Caco-2 (cell line): ENCODE data around the gene CDPF1. TPM values are rescaled to one million over a fixed set of nuclear protein-coding genes. Genes with fewer than 3 reads are reported as not detected.

Experiments
- BruUV-seq: library from RNA; stranded (reverse); fragments of 400-500 nt; replicated peaks from 2 replicates; lab custom pipeline; 2021; lab: Mats Ljungman, UMichigan
- CTCF ChIA-PET: fragments of 300-600 bp; sonication (Branson Sonifier 250); formaldehyde crosslinking; loops from one replicate; lab custom pipeline; 2022; ENCODE audit warnings: antibody characterized with exemption; lab: Charles Lee
- POLR2A ChIA-PET: fragments of 300-600 bp; sonication (Branson Sonifier 250); formaldehyde crosslinking; loops from one replicate; lab custom pipeline; 2022; ENCODE audit warnings: antibody characterized with exemption; lab: Charles Lee
- DNase-seq, 2 experiments: peaks; one replicate each; pipeline versions ENCODE4 v3.0.0 to v3.0.0-alpha.2; 2020 to 2022
- H3K27me3 ChIP-seq: replicated peaks from 2 replicates; pipeline ENCODE4 v1.6.0; 2011; ENCODE audit warnings: low read length; ENCODE audit not compliant: control insufficient read depth, insufficient read depth
- H3K36me3 ChIP-seq: 2 replicates; pipeline ENCODE4 v1.5.1; 2011; ENCODE audit warnings: low read length; ENCODE audit not compliant: control insufficient read depth, insufficient read depth
- H3K4me1 ChIP-seq: fragments of 250-450 bp; sonication (Bioruptor Pico); 2 replicates; pipeline ENCODE4 v1.5.1; 2020; ENCODE audit warnings: mild to moderate bottlenecking
- H3K4me3 ChIP-seq: 2 replicates; pipeline ENCODE4 v1.5.1; 2011; ENCODE audit warnings: low read depth, mild to moderate bottlenecking, control low read depth, low read length
- H3K9me3 ChIP-seq: fragments of 250-450 bp; sonication (Bioruptor Pico); 2 replicates; pipeline ENCODE4 v1.5.1; 2020; ENCODE audit warnings: mild to moderate bottlenecking, moderate library complexity
- H3K27ac Mint-ChIP-seq: one replicate; pipeline ENCODE4 v1.8.0; 2022; ENCODE audit warnings: mixed read lengths; ENCODE audit not compliant: unreplicated experiment
- H3K27me3 Mint-ChIP-seq: one replicate; pipeline ENCODE4 v1.8.0; 2022; ENCODE audit warnings: mixed read lengths; ENCODE audit not compliant: insufficient read depth, unreplicated experiment
- H3K36me3 Mint-ChIP-seq: one replicate; pipeline ENCODE4 v1.8.0; 2022; ENCODE audit warnings: mild to moderate bottlenecking, mixed read lengths; ENCODE audit not compliant: insufficient read depth, unreplicated experiment
- H3K4me1 Mint-ChIP-seq: one replicate; pipeline ENCODE4 v1.8.0; 2022; ENCODE audit warnings: low read depth, mixed read lengths; ENCODE audit not compliant: unreplicated experiment
- H3K4me3 Mint-ChIP-seq: one replicate; pipeline ENCODE4 v1.8.0; 2022; ENCODE audit warnings: mild to moderate bottlenecking, moderate library complexity, mixed read lengths; ENCODE audit not compliant: unreplicated experiment
- H3K9me3 Mint-ChIP-seq: one replicate; pipeline ENCODE4 v1.8.0; 2022; ENCODE audit warnings: mixed read lengths; ENCODE audit not compliant: unreplicated experiment
- CTCF ChIP-seq, 2 experiments: fragments of 200-600 bp in 1 of 2; IDR thresholded peaks; 1 replicate in 1 of 2; 2 replicates in 1 of 2; pipeline versions ENCODE4 v1.5.1 to v1.8.0; 2011 to 2022; ENCODE audit warnings: antibody characterized with exemption in 1 of 2, control low read depth in 1 of 2, inconsistent platforms in 1 of 2, low read depth in 1 of 2, low read length in 1 of 2, mild to moderate bottlenecking in 1 of 2, moderate library complexity in 1 of 2; ENCODE audit not compliant: insufficient read depth in 1 of 2, severe bottlenecking in 1 of 2, unreplicated experiment in 1 of 2
- intact Hi-C: fragments of 100-400 bp; cut with micrococcal nuclease; formaldehyde crosslinking; loops from one replicate; pipeline ENCODE4 v1.10.0; 2022; ENCODE audit not compliant: unreplicated experiment
- total RNA-seq: library from RNA; stranded (reverse); gene quantifications from 2 replicates; pipeline ENCODE4 v1.2.3, GENCODE V29; 2022

Gene CDPF1
- total RNA-seq, 1 experiment from 2014 or later: 7.2 TPM

GRCh38 chr22:46260038-46260437, 9.9 kb upstream of the CDPF1 start:
- no peak overlapping the region for H3K4me3 Mint-ChIP-seq
- H3K27me3 Mint-ChIP-seq: peaks cover 4% of the 10 kb centered on the region
- Histone ChIP-seq H3K27me3 (no peaks in the 10 kb centered on the region), H3K4me3 (no peak overlapping the region), H3K9me3 (peaks cover 6% of the 10 kb centered on the region), H3K36me3 (no peaks in the 10 kb centered on the region), H3K4me1 (peaks cover 10% of the 10 kb centered on the region)
- CTCF ChIA-PET: no interaction called here
- H3K27ac Mint-ChIP-seq: no peak overlapping the region
- BruUV-seq: no TSS peak
- peaks cover 6% of the 10 kb centered on the region for H3K4me1 Mint-ChIP-seq
- no peak for DNase-seq
- H3K36me3 Mint-ChIP-seq: no peaks in the 10 kb centered on the region
- intact Hi-C loops: no loop called here
- no peak for TF ChIP-seq CTCF (IDR thresholded peaks at IDR 0.05; ENCODE audit: insufficient read depth in 1 of 2, low read depth in 1 of 2, low read length in 1 of 2, severe bottlenecking in 1 of 2, unreplicated experiment in 1 of 2)
- no peaks in the 10 kb centered on the region for H3K9me3 Mint-ChIP-seq
- POLR2A ChIA-PET: no interaction called here

- peaks cover 5% of the 10 kb centered on the region for H3K4me1 ChIP-seq
- TF ChIP-seq CTCF (IDR thresholded peaks at IDR 0.05; ENCODE audit: insufficient read depth in 1 of 2, low read depth in 1 of 2, low read length in 1 of 2, severe bottlenecking in 1 of 2, unreplicated experiment in 1 of 2): no peak
Observed at GRCh38 chr22:46259374-46259773, 9.3 kb upstream of the CDPF1 start.

GRCh38 chr22:46256358-46256958, 6.4 kb upstream of the CDPF1 start:
- H3K4me1 Mint-ChIP-seq: peaks cover 10% of the 10 kb centered on the region
- H3K27me3 Mint-ChIP-seq: peaks cover 4% of the 10 kb centered on the region
- no peak for TF ChIP-seq CTCF (IDR thresholded peaks at IDR 0.05; ENCODE audit: insufficient read depth in 1 of 2, low read depth in 1 of 2, low read length in 1 of 2, severe bottlenecking in 1 of 2, unreplicated experiment in 1 of 2)
- Histone ChIP-seq H3K4me1 (peaks cover 4% of the 10 kb centered on the region), H3K27me3 (no peaks in the 10 kb centered on the region), H3K9me3 (no peaks in the 10 kb centered on the region), H3K36me3 (no peaks in the 10 kb centered on the region), H3K4me3 (no peak overlapping the region)
- no peak overlapping the region for H3K27ac Mint-ChIP-seq
- CTCF ChIA-PET: no interaction called here
- DNase-seq: no peak
- intact Hi-C loops: no loop called here
- H3K4me3 Mint-ChIP-seq: no peak overlapping the region
- H3K9me3 Mint-ChIP-seq: no peaks in the 10 kb centered on the region
- POLR2A ChIA-PET: no interaction called here
- BruUV-seq: no TSS peak
- H3K36me3 Mint-ChIP-seq: no peaks in the 10 kb centered on the region

More at GRCh38 chr22:46259374-46259773, 9.3 kb upstream of the CDPF1 start:
- Mint-ChIP-seq H3K27me3 (peaks cover 4% of the 10 kb centered on the region), H3K36me3 (no peaks in the 10 kb centered on the region), H3K27ac (no peak overlapping the region), H3K4me1 (peaks cover 6% of the 10 kb centered on the region), H3K9me3 (no peaks in the 10 kb centered on the region), H3K4me3 (no peak overlapping the region)
- no peaks in the 10 kb centered on the region for H3K9me3 ChIP-seq
- H3K4me3 ChIP-seq: no peak overlapping the region
- no peak for DNase-seq
- no peaks in the 10 kb centered on the region for H3K27me3 ChIP-seq
- intact Hi-C loops: no loop called here
- ChIA-PET POLR2A (no interaction called here), CTCF (no interaction called here)
- no peaks in the 10 kb centered on the region for H3K36me3 ChIP-seq
- BruUV-seq: no TSS peak
